ENCODE data around the gene FGB. TPM values are rescaled to one million over a fixed set of nuclear protein-coding genes. Genes with fewer than 3 reads are reported as not detected.

FGB gene
- total RNA-seq, 1 donor from 2014 or later: 2.8 TPM

- Histone ChIP-seq H3K27me3 (ENCODE audit: insufficient read depth, low read length) (no peaks in the 10 kb centered on the region), H3K4me2 (ENCODE audit: low read length) (no peak overlapping the region), H3K27ac (ENCODE audit: low read depth, low read length) (no peak overlapping the region), H3K79me2 (ENCODE audit: insufficient read depth, low read length) (no peaks in the 10 kb centered on the region), H3K4me1 (ENCODE audit: insufficient read depth, low read length) (no peaks in the 10 kb centered on the region), H3K36me3 (ENCODE audit: insufficient read depth, low read length) (peaks cover 17% of the 10 kb centered on the region), H3K9me3 (ENCODE audit: insufficient read depth, low read depth, low read length) (no peaks in the 10 kb centered on the region), H2AFZ (ENCODE audit: low read depth, low read length) (no peak overlapping the region), H3K9ac (ENCODE audit: low read length) (no peak overlapping the region), H3K4me3 (ENCODE audit: insufficient read depth, low read depth, low read length) (no peak overlapping the region), H4K20me1 (ENCODE audit: insufficient read depth, low read length) (no peaks in the 10 kb centered on the region)
- H3K27ac Mint-ChIP-seq (ENCODE audit: unreplicated experiment): no peak overlapping the region
- no peak for TF ChIP-seq EZH2 (IDR thresholded peaks at IDR 0.05; ENCODE audit: insufficient read depth, low read length)
- no peak for TF ChIP-seq CTCF (IDR thresholded peaks at IDR 0.05; ENCODE audit: insufficient read depth, low read depth, low read length)
- no peaks in the 10 kb centered on the region for H3K27me3 Mint-ChIP-seq (ENCODE audit: low read depth, unreplicated experiment)
- no peaks in the 10 kb centered on the region for H3K9me3 Mint-ChIP-seq (ENCODE audit: unreplicated experiment)
- H3K4me3 Mint-ChIP-seq (ENCODE audit: unreplicated experiment): no peak overlapping the region
- DNase-seq (ENCODE audit: low read depth): no peak
- FAIRE-seq: no peak
- H3K36me3 Mint-ChIP-seq (ENCODE audit: low read depth, unreplicated experiment): no peaks in the 10 kb centered on the region
- no peaks in the 10 kb centered on the region for H3K4me1 Mint-ChIP-seq (ENCODE audit: low read depth, unreplicated experiment)
These were observed 28.5 kb upstream of the FGB start for GRCh38 chr4:154534296-154534695.

GRCh38 chr4:154542271-154542879, 20.4 kb upstream of the FGB start:
- H3K9me3 ChIP-seq (ENCODE audit: insufficient read depth, low read depth, low read length): no peaks in the 10 kb centered on the region
- no peaks in the 10 kb centered on the region for H3K9me3 Mint-ChIP-seq (ENCODE audit: unreplicated experiment)
- H3K9ac ChIP-seq (ENCODE audit: low read length): no peak overlapping the region
- FAIRE-seq (no peak), DNase-seq (ENCODE audit: low read depth) (no peak)
- no peak overlapping the region for H3K4me3 ChIP-seq (ENCODE audit: insufficient read depth, low read depth, low read length)
- H4K20me1 ChIP-seq (ENCODE audit: insufficient read depth, low read length): peaks cover under 1% of the 10 kb centered on the region
- no peaks in the 10 kb centered on the region for H3K27me3 Mint-ChIP-seq (ENCODE audit: low read depth, unreplicated experiment)
- H3K27me3 ChIP-seq (ENCODE audit: insufficient read depth, low read length): no peaks in the 10 kb centered on the region
- H2AFZ ChIP-seq (ENCODE audit: low read depth, low read length): no peak overlapping the region
- H3K27ac ChIP-seq (ENCODE audit: low read depth, low read length): no peak overlapping the region
- peaks cover 11% of the 10 kb centered on the region for H3K36me3 Mint-ChIP-seq (ENCODE audit: low read depth, unreplicated experiment)
- H3K27ac Mint-ChIP-seq (ENCODE audit: unreplicated experiment): no peak overlapping the region
- no peak overlapping the region for H3K4me3 Mint-ChIP-seq (ENCODE audit: unreplicated experiment)
- H3K4me1 ChIP-seq (ENCODE audit: insufficient read depth, low read length): no peaks in the 10 kb centered on the region
- H3K4me2 ChIP-seq (ENCODE audit: low read length): no peak overlapping the region
- no peaks in the 10 kb centered on the region for H3K4me1 Mint-ChIP-seq (ENCODE audit: low read depth, unreplicated experiment)
- H3K36me3 ChIP-seq (ENCODE audit: insufficient read depth, low read length): peaks cover 70% of the 10 kb centered on the region
- no peaks in the 10 kb centered on the region for H3K79me2 ChIP-seq (ENCODE audit: insufficient read depth, low read length)
- no peak for TF ChIP-seq CTCF (IDR thresholded peaks at IDR 0.05; ENCODE audit: insufficient read depth, low read depth, low read length)
- no peak for TF ChIP-seq EZH2 (IDR thresholded peaks at IDR 0.05; ENCODE audit: insufficient read depth, low read length)

- no peak for DNase-seq (ENCODE audit: low read depth)
- Histone ChIP-seq H3K4me3 (ENCODE audit: insufficient read depth, low read depth, low read length) (no peak overlapping the region), H3K9ac (ENCODE audit: low read length) (no peak overlapping the region), H3K9me3 (ENCODE audit: insufficient read depth, low read depth, low read length) (no peaks in the 10 kb centered on the region), H3K4me1 (ENCODE audit: insufficient read depth, low read length) (peaks cover 12% of the 10 kb centered on the region), H2AFZ (ENCODE audit: low read depth, low read length) (no peak overlapping the region), H3K27ac (ENCODE audit: low read depth, low read length) (no peak overlapping the region), H4K20me1 (ENCODE audit: insufficient read depth, low read length) (peaks cover 20% of the 10 kb centered on the region), H3K36me3 (ENCODE audit: insufficient read depth, low read length) (peaks cover 48% of the 10 kb centered on the region), H3K4me2 (ENCODE audit: low read length) (no peak overlapping the region), H3K79me2 (ENCODE audit: insufficient read depth, low read length) (peaks cover 27% of the 10 kb centered on the region), H3K27me3 (ENCODE audit: insufficient read depth, low read length) (no peaks in the 10 kb centered on the region)
- Mint-ChIP-seq H3K9me3 (ENCODE audit: unreplicated experiment) (no peaks in the 10 kb centered on the region), H3K4me1 (ENCODE audit: low read depth, unreplicated experiment) (peaks cover 6% of the 10 kb centered on the region), H3K36me3 (ENCODE audit: low read depth, unreplicated experiment) (peaks cover 11% of the 10 kb centered on the region), H3K27me3 (ENCODE audit: low read depth, unreplicated experiment) (no peaks in the 10 kb centered on the region), H3K4me3 (ENCODE audit: unreplicated experiment) (no peak overlapping the region), H3K27ac (ENCODE audit: unreplicated experiment) (no peak overlapping the region)
- FAIRE-seq: no peak
- TF ChIP-seq EZH2 (IDR thresholded peaks at IDR 0.05; ENCODE audit: insufficient read depth, low read length): no peak
- no peak for TF ChIP-seq CTCF (IDR thresholded peaks at IDR 0.05; ENCODE audit: insufficient read depth, low read depth, low read length)
These were observed 17.1 kb upstream of the FGB start for GRCh38 chr4:154545689-154546088.
